ENCODE measurements around the gene PBX3. TPM values are rescaled to one million over a fixed set of nuclear protein-coding genes. Genes with fewer than 3 reads are reported as not detected.

PBX3 gene
- total and polyA plus RNA-seq, 9 of the 15 experiments (the other 6 are each of a cell fraction or from before 2014, with no cell fraction given): 0.14 to 5.8 (median 0.92) TPM

DNA sequence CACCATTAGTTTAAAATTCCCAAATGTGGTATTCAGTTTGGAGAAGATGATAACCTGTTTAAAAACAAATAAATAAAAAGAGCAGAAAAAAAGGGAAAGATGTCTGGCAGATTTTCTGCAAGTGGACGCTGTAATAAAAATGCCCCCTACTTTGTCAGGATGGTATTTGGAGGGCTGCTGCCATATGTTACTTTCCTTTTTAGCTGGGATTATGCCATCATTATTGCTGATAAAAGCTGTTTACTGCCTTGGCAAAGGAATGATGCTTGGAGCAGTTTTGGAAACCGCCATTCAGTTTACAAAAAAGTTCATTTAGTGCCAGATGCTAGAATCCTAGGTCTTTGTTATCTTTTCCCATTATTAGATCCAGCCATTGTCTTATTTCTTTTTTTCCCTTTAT lies 104.8 kb downstream of the PBX3 start (continued):
- TF ChIP-seq, protein P1, sequence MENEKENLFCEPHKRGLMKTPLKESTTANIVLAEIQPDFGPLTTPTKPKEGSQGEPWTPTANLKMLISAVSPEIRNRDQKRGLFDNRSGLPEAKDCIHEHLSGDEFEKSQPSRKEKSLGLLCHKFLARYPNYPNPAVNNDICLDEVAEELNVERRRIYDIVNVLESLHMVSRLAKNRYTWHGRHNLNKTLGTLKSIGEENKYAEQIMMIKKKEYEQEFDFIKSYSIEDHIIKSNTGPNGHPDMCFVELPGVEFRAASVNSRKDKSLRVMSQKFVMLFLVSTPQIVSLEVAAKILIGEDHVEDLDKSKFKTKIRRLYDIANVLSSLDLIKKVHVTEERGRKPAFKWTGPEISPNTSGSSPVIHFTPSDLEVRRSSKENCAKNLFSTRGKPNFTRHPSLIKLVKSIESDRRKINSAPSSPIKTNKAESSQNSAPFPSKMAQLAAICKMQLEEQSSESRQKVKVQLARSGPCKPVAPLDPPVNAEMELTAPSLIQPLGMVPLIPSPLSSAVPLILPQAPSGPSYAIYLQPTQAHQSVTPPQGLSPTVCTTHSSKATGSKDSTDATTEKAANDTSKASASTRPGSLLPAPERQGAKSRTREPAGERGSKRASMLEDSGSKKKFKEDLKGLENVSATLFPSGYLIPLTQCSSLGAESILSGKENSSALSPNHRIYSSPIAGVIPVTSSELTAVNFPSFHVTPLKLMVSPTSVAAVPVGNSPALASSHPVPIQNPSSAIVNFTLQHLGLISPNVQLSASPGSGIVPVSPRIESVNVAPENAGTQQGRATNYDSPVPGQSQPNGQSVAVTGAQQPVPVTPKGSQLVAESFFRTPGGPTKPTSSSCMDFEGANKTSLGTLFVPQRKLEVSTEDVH (IDR thresholded peaks at IDR 0.05; ENCODE audit: low read depth, partially characterized antibody): no peak
- TF ChIP-seq TBP (optimal IDR thresholded peaks at IDR 0.05; ENCODE audit: low read depth, low read length) (no peak), ZC3H4 (CRISPR knock-in tag; IDR thresholded peaks at IDR 0.05; ENCODE audit: borderline replicate concordance) (no peak), SIN3B (IDR thresholded peaks at IDR 0.05; ENCODE audit: low read depth) (no peak), BRD9 (IDR thresholded peaks at IDR 0.05; ENCODE audit: low read depth, partially characterized antibody) (no peak)

DNA sequence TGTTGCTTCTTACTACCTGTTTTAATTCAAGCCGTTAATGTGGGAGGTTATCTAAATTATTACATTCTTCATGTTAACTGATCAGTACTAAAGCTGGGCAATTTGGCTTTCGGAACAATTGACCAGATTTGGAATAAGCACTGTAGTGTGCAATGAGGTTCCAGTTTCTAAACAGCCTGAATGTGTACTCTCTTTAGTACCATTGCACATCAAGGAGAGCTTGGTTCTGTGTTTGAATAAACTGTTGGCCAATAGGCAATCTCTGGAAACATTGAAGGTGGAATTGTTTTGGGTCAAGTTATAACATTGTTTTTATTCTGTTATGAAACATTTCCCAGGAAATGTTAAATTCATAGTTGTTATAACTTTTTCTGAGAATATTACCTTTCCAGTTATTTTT lies 105.2 kb downstream of the PBX3 start:
- CTCF ChIA-PET (ENCODE audit: low intra/inter-chr PET ratio): no interaction called here
- FAIRE-seq: no peak
- TF ChIP-seq, protein P2, sequence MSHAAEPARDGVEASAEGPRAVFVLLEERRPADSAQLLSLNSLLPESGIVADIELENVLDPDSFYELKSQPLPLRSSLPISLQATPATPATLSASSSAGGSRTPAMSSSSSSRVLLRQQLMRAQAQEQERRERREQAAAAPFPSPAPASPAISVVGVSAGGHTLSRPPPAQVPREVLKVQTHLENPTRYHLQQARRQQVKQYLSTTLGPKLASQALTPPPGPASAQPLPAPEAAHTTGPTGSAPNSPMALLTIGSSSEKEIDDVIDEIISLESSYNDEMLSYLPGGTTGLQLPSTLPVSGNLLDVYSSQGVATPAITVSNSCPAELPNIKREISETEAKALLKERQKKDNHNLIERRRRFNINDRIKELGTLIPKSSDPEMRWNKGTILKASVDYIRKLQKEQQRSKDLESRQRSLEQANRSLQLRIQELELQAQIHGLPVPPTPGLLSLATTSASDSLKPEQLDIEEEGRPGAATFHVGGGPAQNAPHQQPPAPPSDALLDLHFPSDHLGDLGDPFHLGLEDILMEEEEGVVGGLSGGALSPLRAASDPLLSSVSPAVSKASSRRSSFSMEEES (CRISPR knock-in tag; IDR thresholded peaks at IDR 0.05): no peak
- no peak for TF ChIP-seq ZNF431 (CRISPR knock-in tag; IDR thresholded peaks at IDR 0.05)
- TF ChIP-seq, protein P3, sequence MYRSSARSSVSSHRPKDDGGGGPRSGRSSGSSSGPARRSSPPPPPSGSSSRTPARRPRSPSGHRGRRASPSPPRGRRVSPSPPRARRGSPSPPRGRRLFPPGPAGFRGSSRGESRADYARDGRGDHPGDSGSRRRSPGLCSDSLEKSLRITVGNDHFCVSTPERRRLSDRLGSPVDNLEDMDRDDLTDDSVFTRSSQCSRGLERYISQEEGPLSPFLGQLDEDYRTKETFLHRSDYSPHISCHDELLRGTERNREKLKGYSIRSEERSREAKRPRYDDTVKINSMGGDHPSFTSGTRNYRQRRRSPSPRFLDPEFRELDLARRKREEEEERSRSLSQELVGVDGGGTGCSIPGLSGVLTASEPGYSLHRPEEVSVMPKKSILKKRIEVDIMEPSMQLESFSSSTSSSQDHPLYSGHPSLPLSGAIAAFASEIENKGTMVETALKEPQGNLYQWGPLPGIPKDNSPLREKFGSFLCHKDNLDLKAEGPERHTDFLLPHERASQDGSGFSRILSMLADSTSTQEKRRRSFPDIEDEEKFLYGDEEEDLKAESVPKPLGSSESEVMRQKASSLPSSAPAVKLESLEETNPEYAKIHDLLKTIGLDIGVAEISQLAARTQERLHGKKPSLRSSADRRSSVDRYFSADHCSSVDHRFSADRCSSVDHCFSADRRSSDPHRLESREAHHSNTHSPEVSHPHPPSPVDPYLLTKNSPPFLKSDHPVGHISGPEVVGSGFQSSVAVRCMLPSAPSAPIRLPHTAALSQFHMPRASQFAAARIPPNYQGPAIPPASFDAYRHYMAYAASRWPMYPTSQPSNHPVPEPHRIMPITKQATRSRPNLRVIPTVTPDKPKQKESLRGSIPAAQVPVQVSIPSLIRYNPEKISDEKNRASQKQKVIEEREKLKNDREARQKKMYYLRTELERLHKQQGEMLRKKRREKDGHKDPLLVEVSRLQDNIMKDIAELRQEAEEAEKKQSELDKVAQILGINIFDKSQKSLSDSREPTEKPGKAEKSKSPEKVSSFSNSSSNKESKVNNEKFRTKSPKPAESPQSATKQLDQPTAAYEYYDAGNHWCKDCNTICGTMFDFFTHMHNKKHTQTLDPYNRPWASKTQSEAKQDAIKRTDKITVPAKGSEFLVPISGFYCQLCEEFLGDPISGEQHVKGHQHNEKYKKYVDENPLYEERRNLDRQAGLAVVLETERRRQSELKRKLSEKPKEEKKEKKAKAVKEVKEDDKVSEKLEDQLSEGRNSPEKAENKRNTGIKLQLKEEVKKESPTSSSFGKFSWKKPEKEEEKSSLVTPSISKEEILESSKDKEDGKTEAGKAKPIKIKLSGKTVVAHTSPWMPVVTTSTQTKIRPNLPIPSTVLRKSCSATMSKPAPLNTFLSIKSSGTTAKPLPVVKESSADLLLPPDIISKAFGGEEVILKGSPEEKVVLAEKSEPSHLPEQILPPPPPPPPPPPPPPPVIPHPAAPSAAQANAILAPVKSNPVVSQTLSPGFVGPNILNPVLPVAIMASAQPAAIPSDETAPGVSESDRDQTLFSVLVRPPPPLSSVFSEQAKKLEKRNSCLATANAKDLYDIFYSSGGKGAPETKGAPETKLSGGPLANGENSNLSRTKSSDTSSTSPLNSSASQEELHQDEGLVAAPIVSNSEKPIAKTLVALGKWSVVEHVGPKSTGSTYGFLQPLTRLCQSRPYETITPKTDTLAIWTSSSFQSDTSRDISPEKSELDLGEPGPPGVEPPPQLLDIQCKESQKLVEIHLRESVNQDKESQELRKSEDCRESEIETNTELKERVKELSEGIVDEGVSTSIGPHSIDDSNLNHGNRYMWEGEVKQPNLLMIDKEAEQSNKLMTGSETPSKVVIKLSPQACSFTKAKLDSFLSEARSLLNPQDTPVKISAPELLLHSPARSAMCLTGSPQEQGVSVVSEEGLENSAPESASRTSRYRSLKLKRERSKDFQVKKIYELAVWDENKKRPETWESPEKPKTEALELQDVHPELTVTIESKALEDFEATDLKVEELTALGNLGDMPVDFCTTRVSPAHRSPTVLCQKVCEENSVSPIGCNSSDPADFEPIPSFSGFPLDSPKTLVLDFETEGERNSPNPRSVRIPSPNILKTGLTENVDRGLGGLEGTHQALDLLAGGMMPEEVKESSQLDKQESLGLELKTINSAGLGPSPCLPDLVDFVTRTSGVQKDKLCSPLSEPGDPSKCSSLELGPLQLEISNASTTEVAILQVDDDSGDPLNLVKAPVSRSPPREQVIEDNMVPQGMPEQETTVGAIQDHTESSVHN (IDR thresholded peaks at IDR 0.05; ENCODE audit: borderline replicate concordance in 1 of 2, low read depth in 1 of 2): no peak

More for the DNA sequence above, 105.2 kb downstream of the PBX3 start:
- no peaks in the 10 kb centered on the region for H4K20me1 ChIP-seq (replicated peaks; ENCODE audit: control insufficient read depth, insufficient read depth, low read length)
- BruUV-seq (replicated peaks): no TSS peak
- ATAC-seq (no peak), DNase-seq (ENCODE audit: extremely low read depth in 1 of 4, low spot score in 3 of 4) (no peak)
- H3K79me2 ChIP-seq (ENCODE audit: control insufficient read depth, insufficient read depth, low read length): no peaks in the 10 kb centered on the region
- no peaks in the 10 kb centered on the region for H3K36me3 ChIP-seq (ENCODE audit: control insufficient read depth, insufficient read depth, low read length)
- H3K4me1 ChIP-seq (replicated peaks in 1 of 2; ENCODE audit: control insufficient read depth in 2 of 2, insufficient read depth in 2 of 2, low read length in 2 of 2): no peaks in the 10 kb centered on the region
- no peaks in the 10 kb centered on the region for H3K9me1 ChIP-seq (ENCODE audit: control insufficient read depth, insufficient read depth, low read length)
- H3K9me3 ChIP-seq (replicated peaks; ENCODE audit: control insufficient read depth, insufficient read depth, low read depth, low read length): no peaks in the 10 kb centered on the region
- intact Hi-C loops (cut with micrococcal nuclease): no loop called here
- 0% methylated on average over 2 of the region's 2 CpGs for WGBS (ENCODE audit: insufficient coverage, low coverage, missing lambda C conversion rate)
- no peak overlapping the region for H3K4me2 ChIP-seq (ENCODE audit: insufficient read depth, low read length)
- H3K4me3 ChIP-seq: no peak overlapping the region
- POLR2A ChIA-PET: interaction anchor here (0.8 kb wide), 1 partner anchor 438 kb away, joined by 3 read pairs; no protein-coding TSS in a partner anchor
- no peaks in the 10 kb centered on the region for H3K27me3 ChIP-seq (ENCODE audit: control insufficient read depth in 2 of 2, insufficient read depth in 2 of 2, low read length in 2 of 2)
- H3K9ac ChIP-seq (ENCODE audit: insufficient read depth in 1 of 2, low read depth in 2 of 2, low read length in 2 of 2): no peak overlapping the region
- in situ Hi-C loops (cut with MboI): no loop called here
- H2AFZ ChIP-seq (ENCODE audit: low read depth, low read length): no peak overlapping the region
- H3K27ac ChIP-seq (ENCODE audit: extremely low read depth, low read depth, low read length): no peak overlapping the region
